Measurements from ENCODE around the gene NTMT1.

DNA sequence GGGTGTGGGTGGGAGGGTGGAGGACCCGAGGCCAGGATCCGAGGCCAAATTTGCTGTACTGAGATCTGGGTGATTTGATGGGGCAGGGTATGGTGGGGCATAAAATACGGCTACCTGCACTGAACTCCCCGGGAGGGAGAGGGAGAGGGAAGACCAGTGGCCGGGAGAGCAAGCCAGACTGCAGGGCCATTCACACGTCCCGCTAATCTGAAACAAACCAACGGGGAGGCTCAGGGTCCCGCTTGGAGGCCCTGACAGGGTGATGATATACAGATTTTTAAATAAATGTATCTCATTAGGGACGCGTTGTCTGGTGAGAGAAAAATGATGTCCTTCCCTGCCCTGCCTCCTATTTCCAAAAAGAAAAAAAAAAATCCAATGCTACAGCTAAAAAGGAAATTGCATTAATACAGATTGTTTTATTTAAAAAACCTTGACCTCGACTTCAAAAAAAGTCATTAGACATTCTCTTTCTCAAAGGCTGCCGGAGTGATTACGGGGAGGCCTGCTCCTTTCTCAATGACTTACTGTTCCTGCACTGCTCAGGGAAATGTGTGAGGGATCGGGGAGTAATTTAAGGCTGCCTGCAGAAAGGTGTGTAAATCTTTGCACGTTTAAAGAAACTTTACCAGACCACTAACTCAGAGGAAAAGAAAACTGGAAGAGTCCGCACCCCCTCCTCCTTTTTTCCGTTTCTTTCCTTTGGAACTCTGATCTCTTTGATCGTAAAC is 28.0 kb downstream of the NTMT1 start:
- TF ChIP-seq RB1 (IDR thresholded peaks at IDR 0.05; ENCODE audit: borderline replicate concordance), result no peak
- no peak for TF ChIP-seq FOS (IDR thresholded peaks at IDR 0.05; ENCODE audit: borderline replicate concordance, extremely low read depth, insufficient read length)
- no peak for TF ChIP-seq RAD21 (IDR thresholded peaks at IDR 0.05; ENCODE audit: insufficient read depth, low read depth, low read length)
- TF ChIP-seq SRF (IDR thresholded peaks at IDR 0.05; ENCODE audit: low read depth in 2 of 2, low read length in 2 of 2), result no peak
- TF ChIP-seq FOXK2 (IDR thresholded peaks at IDR 0.05), result no peak
- no peak for TF ChIP-seq POLR2AphosphoS5 (IDR thresholded peaks at IDR 0.05; ENCODE audit: low read length)
- no peak for TF ChIP-seq EZH2 (IDR thresholded peaks at IDR 0.05; ENCODE audit: borderline replicate concordance, control insufficient read depth, low read depth, low read length)
- TF ChIP-seq, protein P1, sequence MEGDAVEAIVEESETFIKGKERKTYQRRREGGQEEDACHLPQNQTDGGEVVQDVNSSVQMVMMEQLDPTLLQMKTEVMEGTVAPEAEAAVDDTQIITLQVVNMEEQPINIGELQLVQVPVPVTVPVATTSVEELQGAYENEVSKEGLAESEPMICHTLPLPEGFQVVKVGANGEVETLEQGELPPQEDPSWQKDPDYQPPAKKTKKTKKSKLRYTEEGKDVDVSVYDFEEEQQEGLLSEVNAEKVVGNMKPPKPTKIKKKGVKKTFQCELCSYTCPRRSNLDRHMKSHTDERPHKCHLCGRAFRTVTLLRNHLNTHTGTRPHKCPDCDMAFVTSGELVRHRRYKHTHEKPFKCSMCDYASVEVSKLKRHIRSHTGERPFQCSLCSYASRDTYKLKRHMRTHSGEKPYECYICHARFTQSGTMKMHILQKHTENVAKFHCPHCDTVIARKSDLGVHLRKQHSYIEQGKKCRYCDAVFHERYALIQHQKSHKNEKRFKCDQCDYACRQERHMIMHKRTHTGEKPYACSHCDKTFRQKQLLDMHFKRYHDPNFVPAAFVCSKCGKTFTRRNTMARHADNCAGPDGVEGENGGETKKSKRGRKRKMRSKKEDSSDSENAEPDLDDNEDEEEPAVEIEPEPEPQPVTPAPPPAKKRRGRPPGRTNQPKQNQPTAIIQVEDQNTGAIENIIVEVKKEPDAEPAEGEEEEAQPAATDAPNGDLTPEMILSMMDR (IDR thresholded peaks at IDR 0.05 in 2 of 3, conservative IDR thresholded peaks at IDR 0.05 in 1 of 3; ENCODE audit: control insufficient read depth in 2 of 3, extremely low read depth in 1 of 3, insufficient read depth in 1 of 3, low read depth in 3 of 3, low read length in 3 of 3), result no peak
- TF ChIP-seq, protein P2, sequence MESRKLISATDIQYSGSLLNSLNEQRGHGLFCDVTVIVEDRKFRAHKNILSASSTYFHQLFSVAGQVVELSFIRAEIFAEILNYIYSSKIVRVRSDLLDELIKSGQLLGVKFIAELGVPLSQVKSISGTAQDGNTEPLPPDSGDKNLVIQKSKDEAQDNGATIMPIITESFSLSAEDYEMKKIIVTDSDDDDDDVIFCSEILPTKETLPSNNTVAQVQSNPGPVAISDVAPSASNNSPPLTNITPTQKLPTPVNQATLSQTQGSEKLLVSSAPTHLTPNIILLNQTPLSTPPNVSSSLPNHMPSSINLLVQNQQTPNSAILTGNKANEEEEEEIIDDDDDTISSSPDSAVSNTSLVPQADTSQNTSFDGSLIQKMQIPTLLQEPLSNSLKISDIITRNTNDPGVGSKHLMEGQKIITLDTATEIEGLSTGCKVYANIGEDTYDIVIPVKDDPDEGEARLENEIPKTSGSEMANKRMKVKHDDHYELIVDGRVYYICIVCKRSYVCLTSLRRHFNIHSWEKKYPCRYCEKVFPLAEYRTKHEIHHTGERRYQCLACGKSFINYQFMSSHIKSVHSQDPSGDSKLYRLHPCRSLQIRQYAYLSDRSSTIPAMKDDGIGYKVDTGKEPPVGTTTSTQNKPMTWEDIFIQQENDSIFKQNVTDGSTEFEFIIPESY (IDR thresholded peaks at IDR 0.05), result no peak
- TF ChIP-seq TBL1XR1 (IDR thresholded peaks at IDR 0.05; ENCODE audit: low read depth, low read length), result no peak
- no peak for TF ChIP-seq SIN3A (IDR thresholded peaks at IDR 0.05; ENCODE audit: low read depth, low read length)
- no peak for TF ChIP-seq SUPT20H (IDR thresholded peaks at IDR 0.05; ENCODE audit: borderline replicate concordance, control insufficient read depth, low read depth, low read length)
- no peak for TF ChIP-seq SREBF2 (IDR thresholded peaks at IDR 0.05; ENCODE audit: low read length)

Data from GM12878 (cell line).